ENCODE results near the gene MBLAC1.

DNA sequence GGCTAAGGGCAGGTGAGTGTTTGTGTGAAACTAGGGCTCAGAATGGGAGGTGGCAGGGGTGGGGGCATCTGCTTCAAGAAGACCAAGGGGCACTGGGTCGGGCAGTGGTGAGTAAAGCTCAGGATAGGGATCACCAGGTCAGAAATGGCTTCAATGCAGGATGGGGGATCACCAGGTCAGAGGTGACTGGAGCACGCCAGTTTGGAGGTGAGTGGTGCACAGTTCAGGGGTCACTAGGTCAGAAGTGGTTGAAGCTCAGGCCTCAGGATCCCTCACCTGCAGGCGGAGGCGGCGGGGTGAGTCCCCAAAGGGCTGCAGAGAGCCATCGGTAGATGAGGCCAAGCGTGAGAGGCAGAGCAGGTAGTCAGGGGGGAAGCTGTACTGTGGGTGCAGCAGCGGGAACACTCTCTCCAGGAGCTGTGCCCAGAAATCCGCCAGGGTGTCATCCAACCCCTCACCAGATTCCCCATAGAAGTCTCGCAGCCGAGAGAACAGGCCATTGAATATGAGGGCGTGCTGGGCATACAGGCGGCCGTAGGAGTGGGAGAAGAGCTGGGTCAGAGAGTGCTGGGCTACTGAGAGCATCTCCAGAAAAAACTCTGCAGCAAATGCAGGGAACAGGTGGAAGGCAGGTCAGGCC lies 48.6 kb downstream of the MBLAC1 start:
- TF ChIP-seq, protein P1, sequence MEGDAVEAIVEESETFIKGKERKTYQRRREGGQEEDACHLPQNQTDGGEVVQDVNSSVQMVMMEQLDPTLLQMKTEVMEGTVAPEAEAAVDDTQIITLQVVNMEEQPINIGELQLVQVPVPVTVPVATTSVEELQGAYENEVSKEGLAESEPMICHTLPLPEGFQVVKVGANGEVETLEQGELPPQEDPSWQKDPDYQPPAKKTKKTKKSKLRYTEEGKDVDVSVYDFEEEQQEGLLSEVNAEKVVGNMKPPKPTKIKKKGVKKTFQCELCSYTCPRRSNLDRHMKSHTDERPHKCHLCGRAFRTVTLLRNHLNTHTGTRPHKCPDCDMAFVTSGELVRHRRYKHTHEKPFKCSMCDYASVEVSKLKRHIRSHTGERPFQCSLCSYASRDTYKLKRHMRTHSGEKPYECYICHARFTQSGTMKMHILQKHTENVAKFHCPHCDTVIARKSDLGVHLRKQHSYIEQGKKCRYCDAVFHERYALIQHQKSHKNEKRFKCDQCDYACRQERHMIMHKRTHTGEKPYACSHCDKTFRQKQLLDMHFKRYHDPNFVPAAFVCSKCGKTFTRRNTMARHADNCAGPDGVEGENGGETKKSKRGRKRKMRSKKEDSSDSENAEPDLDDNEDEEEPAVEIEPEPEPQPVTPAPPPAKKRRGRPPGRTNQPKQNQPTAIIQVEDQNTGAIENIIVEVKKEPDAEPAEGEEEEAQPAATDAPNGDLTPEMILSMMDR (IDR thresholded peaks at IDR 0.05) = no peak
- TF ChIP-seq EZH2 (IDR thresholded peaks at IDR 0.05; ENCODE audit: borderline replicate concordance, insufficient read depth, low read depth, low read length, poor library complexity, severe bottlenecking) = no peak

All from B cell (primary cell).